ENCODE results near the gene FMN1. TPM values are rescaled to one million over a fixed set of nuclear protein-coding genes. Genes with fewer than 3 reads are reported as not detected.
A peak's percentile ranks its signal among the peaks of the same experiment; 100 is the strongest.

The FMN1 gene
- total RNA-seq, 1 experiment from 2014 or later, result 1.4 TPM

DNA sequence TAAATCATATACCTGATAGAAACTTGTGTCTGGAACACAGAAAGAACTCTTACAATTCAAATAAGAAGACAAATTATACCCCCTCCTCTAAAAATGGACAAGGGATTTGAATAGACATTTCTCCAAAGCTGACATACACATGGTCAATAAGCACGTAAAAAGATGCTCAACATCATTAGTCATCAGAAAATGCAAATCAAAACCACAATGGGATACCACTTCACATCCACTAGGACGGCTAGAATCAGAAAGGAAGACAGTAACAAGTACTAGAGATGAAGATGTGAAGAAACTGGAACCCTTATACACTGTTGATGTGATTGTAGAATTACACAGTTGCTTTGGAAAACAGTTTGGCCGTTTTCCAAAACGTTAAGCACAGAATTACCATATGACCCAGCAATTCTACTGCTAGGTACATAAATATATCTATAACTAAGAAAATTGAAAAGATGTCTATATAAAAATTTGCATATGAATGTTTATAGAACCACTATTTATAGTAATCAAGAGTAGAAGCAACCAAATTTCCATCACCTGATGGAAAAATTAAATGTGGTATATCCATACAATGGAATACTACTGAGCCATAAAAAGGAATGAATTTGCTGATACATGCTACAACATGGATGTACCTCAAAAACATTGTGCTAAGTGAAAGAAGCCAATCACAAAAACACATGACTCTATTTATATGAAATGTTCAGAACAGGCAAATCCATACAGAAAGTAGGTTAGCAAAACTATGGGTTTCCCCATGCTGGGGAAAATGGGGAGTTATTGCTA, 415.9 kb downstream of the FMN1 start:
- in situ Hi-C loops (cut with HindIII; ENCODE audit: low pct_unique_long_range_greater_than_20kb, low sequenced_read_pairs), result no loop called here
- no peak for DNase-seq (ENCODE audit: low read depth)

DNA sequence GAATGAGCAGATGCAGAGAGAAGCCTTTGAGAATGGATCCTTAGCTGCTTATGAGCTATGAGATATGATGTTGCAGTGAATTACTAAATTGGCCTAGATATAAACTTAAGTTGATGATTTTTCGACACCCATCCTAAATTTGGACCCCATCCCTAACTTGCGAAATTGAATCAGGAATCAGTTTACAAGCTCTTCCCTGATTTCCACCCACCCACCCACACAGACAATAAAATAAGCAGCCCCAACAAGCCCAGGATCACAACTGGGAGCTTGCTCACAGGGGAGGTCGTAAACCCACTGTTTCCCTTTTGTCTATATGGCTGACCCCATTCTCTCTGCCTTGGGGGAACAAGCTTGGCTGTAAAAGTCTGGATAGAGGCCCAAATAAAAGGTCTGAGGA, 419.4 kb downstream of the FMN1 start:
- no peak for DNase-seq (ENCODE audit: low read depth)
- in situ Hi-C loops (cut with HindIII; ENCODE audit: low pct_unique_long_range_greater_than_20kb, low sequenced_read_pairs), result no loop called here

DNA sequence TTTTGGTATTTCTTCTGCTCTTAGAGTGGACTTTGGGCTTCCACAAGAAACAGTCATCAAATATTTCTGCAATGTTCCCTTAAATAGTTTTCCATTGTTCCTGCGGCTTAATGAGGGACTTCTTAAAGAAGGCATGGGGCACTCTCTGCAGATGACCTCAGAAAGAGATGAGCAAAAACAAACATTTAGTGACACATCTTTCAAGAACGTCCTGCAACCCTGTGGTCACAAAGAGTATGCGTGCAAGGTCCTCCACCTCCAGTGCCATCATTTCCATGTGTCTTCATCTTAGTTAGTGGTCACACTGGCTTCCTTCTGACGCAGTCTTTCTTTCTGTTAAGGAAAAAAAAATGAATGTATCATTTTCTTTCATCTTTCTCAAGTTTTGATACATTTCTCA, 420.5 kb downstream of the FMN1 start:
- in situ Hi-C loops (cut with HindIII; ENCODE audit: low pct_unique_long_range_greater_than_20kb, low sequenced_read_pairs), result no loop called here

DNA sequence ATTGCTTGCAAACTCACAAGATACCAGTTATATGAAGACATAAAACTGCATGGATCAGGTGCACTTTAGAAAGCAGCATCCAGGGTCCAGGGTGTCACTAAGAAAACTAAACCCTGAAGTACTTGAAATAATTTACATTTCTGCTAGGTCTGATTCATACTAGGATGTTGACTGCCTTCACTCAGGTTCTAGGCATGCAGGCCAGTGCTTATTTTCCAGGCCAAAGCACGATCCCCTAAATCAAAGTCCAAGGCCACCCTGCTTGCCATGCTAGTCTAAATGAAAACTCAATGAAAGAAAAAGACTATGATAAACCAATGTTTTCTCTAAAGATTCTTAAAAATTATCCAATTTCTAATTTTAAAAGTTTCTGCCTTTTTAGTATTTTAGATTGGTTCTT, 427.3 kb downstream of the FMN1 start:
- no peak for DNase-seq (ENCODE audit: low read depth)
- in situ Hi-C loops (cut with HindIII; ENCODE audit: low pct_unique_long_range_greater_than_20kb, low sequenced_read_pairs), result no loop called here

More for the DNA sequence above, 420.5 kb downstream of the FMN1 start:
- DNase-seq (ENCODE audit: low read depth), result peak; percentile 84

DNA sequence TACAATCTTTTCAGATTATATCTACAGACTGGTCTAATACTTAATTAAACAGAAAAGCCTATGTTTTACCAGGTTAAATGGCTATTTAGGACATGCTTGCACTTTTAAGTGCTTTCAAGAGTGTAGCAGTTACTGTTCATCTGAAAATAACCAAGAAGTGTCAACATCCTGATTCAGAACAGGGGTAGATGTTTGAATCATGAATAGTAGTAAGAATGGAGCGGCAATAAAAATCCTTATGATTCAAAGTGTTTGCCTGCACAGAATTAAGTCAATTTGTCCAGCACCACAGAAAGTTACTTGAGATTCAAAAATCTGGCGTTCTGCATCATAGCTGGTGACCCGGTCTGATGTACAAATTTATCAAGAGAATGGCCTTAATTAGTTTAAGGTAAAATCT, 428.4 kb downstream of the FMN1 start:
- no peak for DNase-seq (ENCODE audit: low read depth)
- in situ Hi-C loops (cut with HindIII; ENCODE audit: low pct_unique_long_range_greater_than_20kb, low sequenced_read_pairs), result no loop called here

DNA sequence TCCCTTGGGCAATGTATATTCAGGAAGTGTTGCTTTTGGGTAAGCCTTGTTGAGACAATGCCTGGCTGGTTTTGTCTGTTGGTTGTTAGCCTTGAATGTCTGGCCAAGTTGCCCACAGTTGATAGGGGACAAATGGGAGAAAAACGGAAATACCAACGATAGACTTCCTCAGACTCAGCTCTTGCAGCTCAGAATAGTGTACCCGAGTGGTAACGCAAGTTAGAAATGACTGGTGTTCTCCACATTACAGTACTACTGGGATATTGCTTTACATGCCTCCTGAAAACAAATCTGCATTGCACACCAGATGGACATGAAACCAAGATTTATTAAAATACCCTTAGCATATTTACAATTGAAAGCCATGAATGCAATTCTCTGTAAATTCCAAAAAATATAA, 429.3 kb downstream of the FMN1 start:
- DNase-seq (ENCODE audit: low read depth), result no peak
- in situ Hi-C loops (cut with HindIII; ENCODE audit: low pct_unique_long_range_greater_than_20kb, low sequenced_read_pairs), result no loop called here

DNA sequence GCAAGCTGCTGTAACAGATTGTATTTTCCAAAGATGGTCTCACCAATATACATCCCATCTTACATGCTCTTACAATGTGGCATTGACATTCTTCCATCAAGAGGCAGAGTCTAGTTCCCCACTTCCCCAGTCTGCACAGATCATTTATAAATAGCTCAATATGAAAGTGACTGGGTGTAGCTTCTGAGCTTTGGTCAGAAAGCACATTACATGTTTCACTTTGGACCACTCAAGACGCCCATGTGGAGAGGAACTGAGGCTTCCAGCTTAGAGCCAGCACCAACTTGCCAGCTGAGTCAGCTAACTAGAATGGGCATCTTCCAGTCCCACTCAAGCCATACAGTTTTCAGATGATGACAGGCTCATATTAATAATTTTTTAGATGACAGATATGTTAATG, 431.2 kb downstream of the FMN1 start:
- in situ Hi-C loops (cut with HindIII; ENCODE audit: low pct_unique_long_range_greater_than_20kb, low sequenced_read_pairs), result no loop called here
- DNase-seq (ENCODE audit: low read depth), result no peak

DNA sequence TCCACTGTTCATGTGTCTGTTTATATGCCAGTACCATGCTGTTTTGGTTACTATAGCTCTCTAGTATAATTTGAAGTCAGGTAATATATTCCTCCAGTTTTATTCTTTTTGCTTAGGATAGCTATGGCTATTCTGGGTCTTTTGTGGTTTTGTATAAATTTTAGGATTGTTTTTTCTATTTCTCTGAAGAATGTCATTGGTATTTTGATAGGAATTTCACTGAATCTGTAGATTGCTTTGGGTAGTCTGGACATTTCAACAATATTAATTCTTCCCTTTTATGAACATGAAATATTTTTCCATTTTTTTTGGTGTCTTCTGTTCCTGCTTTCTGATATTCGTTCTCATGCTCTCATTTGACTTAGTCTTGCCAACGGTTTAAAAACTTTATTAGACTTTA, 437.1 kb downstream of the FMN1 start:
- in situ Hi-C loops (cut with HindIII; ENCODE audit: low pct_unique_long_range_greater_than_20kb, low sequenced_read_pairs), result no loop called here
- DNase-seq (ENCODE audit: low read depth), result no peak

DNA sequence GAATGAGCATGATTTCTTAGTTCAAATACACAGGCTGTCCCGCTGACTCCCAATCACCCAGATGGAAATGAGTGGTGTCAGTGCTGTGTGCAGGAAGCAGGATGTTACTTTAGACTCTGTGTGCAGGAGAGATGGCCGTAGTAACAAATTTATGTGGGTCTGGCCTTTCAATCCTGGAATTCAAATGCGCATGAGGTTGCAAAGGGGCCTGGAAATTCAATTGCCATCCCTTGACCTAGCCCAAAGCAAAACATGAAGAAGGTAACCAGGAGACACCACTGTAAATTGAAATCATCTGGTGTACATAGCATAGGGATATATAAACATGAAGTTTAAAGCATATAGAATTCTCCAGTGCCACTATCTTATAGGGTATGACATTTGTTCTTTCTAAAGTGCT, 443.5 kb downstream of the FMN1 start:
- no peak for DNase-seq (ENCODE audit: low read depth)
- in situ Hi-C loops (cut with HindIII; ENCODE audit: low pct_unique_long_range_greater_than_20kb, low sequenced_read_pairs), result no loop called here

DNA sequence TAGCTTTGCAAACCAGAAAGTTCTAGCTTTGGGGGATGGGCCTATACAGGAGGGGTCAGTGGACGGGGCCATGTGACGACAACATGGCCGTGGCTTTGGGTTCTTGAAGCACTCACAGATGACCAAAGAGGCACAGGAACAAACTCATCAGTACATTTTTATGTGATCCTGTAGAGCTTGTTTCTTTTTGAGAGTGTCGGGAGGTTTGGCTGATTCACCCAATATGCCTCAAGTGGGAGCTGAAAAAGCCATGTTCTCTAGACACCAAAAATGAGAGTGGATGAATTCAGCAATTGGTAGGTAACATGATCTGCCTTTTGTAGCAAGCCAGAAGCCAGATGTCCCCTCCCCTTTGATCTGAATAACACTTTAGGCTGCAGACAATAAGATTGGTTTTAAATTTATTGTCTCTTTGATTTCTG, 446.6 kb downstream of the FMN1 start:
- no peak for DNase-seq (ENCODE audit: low read depth)
- in situ Hi-C loops (cut with HindIII; ENCODE audit: low pct_unique_long_range_greater_than_20kb, low sequenced_read_pairs), result no loop called here

DNA sequence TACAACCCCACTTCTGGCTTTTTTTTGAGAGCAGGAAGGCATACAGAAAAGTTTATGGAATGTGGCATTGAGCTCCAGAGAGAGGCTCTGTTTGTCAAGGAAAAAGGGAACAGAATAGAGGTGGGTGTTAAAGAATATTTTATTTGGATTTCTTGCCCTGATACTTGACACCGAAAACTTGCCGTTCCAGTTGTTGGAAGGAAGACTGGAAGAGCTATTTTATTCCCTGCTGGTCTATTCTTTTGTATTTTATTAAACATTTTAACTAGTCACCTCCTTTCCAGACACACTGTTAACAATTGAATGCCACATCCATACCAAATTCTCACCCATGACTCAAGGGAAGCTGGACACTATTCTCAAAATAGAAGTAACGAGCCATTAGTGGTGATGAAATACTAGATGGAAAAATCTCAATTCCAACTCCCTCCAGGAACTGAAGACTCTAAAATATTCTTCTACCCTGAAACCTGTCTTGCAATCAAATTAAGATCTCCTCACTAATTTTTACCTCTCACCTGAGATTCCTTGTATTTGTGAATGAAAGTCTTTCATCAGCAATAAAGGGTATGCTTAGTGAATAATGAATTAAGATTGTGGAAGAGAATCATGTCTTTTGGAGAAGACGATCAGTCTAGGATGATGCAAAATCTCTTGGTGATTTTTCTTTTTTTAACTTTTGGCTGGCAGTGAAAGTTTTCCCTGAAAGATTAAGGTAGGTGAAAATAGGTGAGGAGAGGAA, 448.2 kb downstream of the FMN1 start:
- in situ Hi-C loops (cut with HindIII; ENCODE audit: low pct_unique_long_range_greater_than_20kb, low sequenced_read_pairs), result no loop called here
- no peak for DNase-seq (ENCODE audit: low read depth)

DNA sequence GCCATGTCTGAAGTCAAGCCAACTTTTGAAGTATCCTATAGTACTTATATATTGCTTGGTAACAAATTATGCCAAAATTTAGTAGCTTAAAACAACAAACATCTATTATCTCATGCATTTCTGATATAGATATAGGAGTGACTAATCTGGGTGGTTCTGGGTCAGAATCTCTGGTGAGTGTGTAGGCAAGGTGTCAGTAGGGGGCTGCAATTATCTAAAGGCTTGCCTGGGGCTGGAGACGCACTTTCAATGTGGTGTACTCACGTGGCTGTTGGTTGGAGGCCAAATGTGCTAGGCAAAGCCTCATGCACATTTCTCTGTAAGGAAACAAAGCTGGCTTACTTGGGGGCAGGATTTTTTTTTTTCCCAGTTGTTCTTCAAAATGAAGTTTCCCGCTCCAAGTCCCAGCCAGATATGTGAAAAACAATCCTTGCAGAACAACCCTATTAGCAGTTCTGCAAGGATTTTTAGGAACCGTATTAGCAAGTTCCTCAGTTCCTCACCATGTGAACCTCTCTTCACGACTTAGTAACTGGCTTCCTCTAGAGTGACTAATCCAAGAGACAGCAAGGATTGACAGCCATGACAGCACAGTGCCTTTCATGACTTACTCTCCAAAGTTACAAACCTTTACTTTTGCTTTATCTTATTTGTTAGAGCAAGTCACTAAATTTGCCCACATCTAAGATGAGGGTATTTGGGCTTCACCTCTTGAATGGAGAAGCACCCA, 450.9 kb downstream of the FMN1 start:
- in situ Hi-C loops (cut with HindIII; ENCODE audit: low pct_unique_long_range_greater_than_20kb, low sequenced_read_pairs), result no loop called here
- DNase-seq (ENCODE audit: low read depth), result no peak

DNA sequence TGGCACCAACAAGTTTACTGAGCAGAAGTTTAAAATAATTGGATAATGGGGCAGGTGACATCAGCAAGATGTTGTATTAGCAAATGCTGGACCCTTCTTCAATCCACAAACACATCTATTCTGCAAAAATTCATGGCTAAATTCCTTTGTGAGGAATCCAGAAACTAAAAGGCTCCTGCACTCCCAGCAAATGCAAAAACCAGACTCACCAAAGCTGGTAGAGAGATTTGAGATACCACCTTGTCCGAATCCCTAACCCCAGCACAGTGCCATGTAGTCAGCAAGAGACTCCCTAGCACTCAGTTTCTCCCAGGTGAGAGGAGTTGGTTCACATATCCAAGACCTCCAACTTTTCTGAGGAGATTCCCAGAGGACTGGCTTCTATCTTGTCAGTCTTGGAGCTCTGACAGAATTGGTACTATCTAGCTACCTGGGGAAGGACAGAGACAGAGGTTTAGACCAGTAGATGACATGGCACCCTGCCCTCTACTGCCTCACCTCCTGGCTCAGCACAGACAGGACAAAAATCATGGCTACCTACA, 454.9 kb downstream of the FMN1 start:
- in situ Hi-C loops (cut with HindIII; ENCODE audit: low pct_unique_long_range_greater_than_20kb, low sequenced_read_pairs), result loop anchor here (10.0 kb wide), 1 partner anchor 55 kb away; no protein-coding TSS in a partner anchor
- DNase-seq (ENCODE audit: low read depth), result no peak

DNA sequence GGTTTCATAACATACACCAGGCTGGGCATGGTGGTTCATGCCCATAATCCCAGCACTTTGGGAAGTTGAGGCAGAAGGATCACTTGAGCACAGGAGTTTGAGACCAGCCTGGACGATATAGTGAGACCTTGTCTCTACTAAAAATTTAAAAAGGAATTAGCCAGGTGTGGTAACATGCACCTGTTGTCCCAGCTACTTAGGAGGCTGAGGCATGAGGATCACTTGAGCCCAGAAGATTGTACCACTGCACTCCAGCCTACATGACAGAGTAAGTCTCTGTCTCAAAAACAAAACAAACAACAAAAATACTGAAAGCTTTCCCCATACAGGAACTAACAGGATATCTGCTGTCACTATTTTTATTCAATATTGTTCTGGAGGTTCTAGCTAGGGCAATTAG, 455.8 kb downstream of the FMN1 start:
- in situ Hi-C loops (cut with HindIII; ENCODE audit: low pct_unique_long_range_greater_than_20kb, low sequenced_read_pairs), result loop anchor here (10.0 kb wide), 1 partner anchor 54 kb away; no protein-coding TSS in a partner anchor
- DNase-seq (ENCODE audit: low read depth), result no peak

DNA sequence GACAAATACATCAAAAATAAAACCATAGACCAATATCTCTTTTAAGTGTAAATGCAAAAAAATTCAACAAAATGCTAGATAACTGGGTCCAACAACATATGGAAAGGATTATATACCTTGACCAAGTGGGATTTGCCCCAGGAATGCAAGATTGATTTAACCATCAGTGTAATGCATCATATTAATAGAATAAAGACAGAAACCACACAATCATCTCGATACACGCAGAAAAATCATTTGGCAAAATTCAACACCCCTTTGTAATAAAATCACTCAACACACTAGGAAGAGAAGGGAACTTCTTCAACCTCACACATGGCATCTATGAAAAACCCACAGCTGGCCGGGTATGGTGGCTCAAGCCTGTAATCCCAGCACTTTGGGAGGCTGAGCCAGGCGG, 457.2 kb downstream of the FMN1 start:
- in situ Hi-C loops (cut with HindIII; ENCODE audit: low pct_unique_long_range_greater_than_20kb, low sequenced_read_pairs), result loop anchor here (10.0 kb wide), 1 partner anchor 53 kb away; no protein-coding TSS in a partner anchor
- DNase-seq (ENCODE audit: low read depth), result no peak

DNA sequence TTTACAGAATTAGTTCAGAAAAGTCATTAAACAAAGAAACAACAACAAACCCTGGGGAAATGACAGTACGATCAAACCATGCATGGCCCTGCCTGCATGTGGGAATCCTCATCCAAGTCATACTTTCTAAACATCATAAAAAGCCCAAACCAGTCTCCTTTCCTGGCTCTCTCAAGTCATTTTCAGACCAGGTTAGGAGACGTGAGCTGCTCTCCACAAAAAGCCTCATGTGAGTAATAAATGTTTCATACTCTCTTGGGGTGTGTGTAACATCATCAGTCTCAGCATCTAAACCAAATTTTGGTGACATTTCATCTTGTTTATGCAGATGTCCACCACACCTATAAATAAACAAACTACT, 457.8 kb downstream of the FMN1 start:
- in situ Hi-C loops (cut with HindIII; ENCODE audit: low pct_unique_long_range_greater_than_20kb, low sequenced_read_pairs), result loop anchor here (10.0 kb wide), 1 partner anchor 52 kb away; no protein-coding TSS in a partner anchor
- DNase-seq (ENCODE audit: low read depth), result no peak

DNA sequence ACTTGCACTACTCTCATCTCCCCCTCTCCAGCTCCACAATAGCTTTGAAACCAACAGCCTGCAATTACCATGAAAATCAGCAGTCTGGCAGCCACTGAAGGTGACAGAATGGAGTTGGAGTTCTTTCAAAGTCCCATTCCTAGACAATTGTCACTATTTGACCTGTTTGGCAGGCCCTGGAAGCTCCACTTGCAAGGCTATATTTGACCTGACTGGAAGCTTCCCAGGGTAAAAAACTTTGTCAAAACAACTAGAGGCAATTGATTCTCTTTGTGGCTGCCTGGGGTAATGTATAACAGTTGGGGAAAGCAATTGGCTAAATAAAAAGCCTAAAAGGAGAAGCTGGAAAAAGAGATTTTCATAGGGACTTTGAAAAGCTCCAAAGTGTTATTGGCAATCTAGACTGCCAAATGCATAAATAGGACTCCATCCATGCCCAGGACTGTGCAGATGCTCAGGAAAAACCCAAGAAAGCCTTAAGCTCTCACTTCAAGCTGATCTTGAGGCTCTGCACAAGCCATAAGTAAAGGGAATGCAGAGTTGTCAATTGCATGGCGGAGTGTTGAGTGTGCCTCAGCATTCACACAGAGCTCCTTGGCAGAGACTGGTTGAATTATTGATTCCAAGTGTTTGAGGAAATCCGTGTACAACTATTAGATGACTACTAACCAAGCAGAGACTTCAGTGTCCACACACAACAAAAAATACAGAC, 458.4 kb downstream of the FMN1 start:
- in situ Hi-C loops (cut with HindIII; ENCODE audit: low pct_unique_long_range_greater_than_20kb, low sequenced_read_pairs), result loop anchor here (10.0 kb wide), 1 partner anchor 51 kb away; no protein-coding TSS in a partner anchor
- DNase-seq (ENCODE audit: low read depth), result no peak

DNA sequence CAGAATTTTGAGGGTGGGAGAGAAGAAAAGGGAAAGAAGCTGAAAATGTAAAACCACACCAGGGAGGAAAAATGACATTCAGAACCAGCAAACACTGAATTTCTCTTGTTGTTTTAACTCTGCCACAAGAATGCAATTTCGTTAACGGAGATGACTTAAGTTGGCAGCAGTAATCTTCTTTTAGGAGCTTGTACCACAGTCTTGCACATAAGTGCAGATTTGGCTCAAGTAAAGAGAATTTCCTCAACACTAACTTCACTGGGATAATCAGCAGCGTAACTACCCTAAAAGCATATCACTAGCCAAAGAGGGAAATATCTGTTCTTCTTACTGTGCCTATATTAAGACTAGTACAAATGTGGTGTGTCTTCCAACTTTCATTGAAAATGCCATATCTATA, 461.2 kb downstream of the FMN1 start:
- DNase-seq (ENCODE audit: low read depth), result no peak
- in situ Hi-C loops (cut with HindIII; ENCODE audit: low pct_unique_long_range_greater_than_20kb, low sequenced_read_pairs), result loop anchor here (10.0 kb wide), 1 partner anchor 48 kb away; no protein-coding TSS in a partner anchor

Measured in Caki2 (cell line).